PC-9 (cell line): ENCODE data around the gene TTLL9. TPM values are rescaled to one million over a fixed set of nuclear protein-coding genes. Genes with fewer than 3 reads are reported as not detected.

Experiments used
- BruUV-seq: library from RNA; stranded (reverse); fragments of 400-500 nt; replicated peaks from 2 replicates; lab custom pipeline; 2021; lab: Mats Ljungman, UMichigan
- CTCF ChIA-PET: fragments of 300-600 bp; sonication (Branson Sonifier 250); formaldehyde crosslinking; loops from one replicate; lab custom pipeline; 2022; ENCODE audit warnings: antibody characterized with exemption; lab: Charles Lee
- POLR2A ChIA-PET: fragments of 300-600 bp; sonication (Branson Sonifier 250); formaldehyde crosslinking; loops from one replicate; lab custom pipeline; 2022; ENCODE audit warnings: antibody characterized with exemption; ENCODE audit not compliant: unreplicated experiment; lab: Charles Lee
- DNase-seq, 2 experiments: peaks; one replicate each; pipeline versions ENCODE4 v3.0.0 to v3.0.0-alpha.2; 2015 to 2022; ENCODE audit warnings: mixed read lengths in 1 of 2
- H2AFZ ChIP-seq: fragments of 200-600 bp; sonication (generic); 2 replicates; pipeline ENCODE4 v1.8.1; 2017; ENCODE audit warnings: antibody characterized with exemption
- H3F3A ChIP-seq: fragments of 200-600 bp; sonication (generic); 2 replicates; pipeline ENCODE4 v1.8.1; 2017; ENCODE audit warnings: antibody characterized with exemption, mild to moderate bottlenecking, low read depth; ENCODE audit not compliant: insufficient read depth
- H3K27ac ChIP-seq: fragments of 200-600 bp; sonication (generic); 2 replicates; pipeline ENCODE4 v1.6.1; 2016; ENCODE audit warnings: mixed run types
- H3K27me3 ChIP-seq: fragments of 200-600 bp; sonication (generic); 2 replicates; pipeline ENCODE4 v1.6.1; 2016; ENCODE audit warnings: low read depth, mixed run types; ENCODE audit not compliant: insufficient read depth
- H3K36me3 ChIP-seq: fragments of 200-600 bp; sonication (generic); 2 replicates; pipeline ENCODE4 v1.6.1; 2016; ENCODE audit warnings: low read depth, mixed run types
- H3K4me1 ChIP-seq: fragments of 200-600 bp; sonication (generic); replicated peaks from 2 replicates; pipeline ENCODE4 v1.6.1; 2016; ENCODE audit warnings: mixed run types; ENCODE audit not compliant: insufficient read depth
- H3K4me2 ChIP-seq: fragments of 200-600 bp; sonication (generic); 2 replicates; pipeline ENCODE4 v1.6.1; 2017; ENCODE audit warnings: mixed run types
- H3K4me3 ChIP-seq: fragments of 200-600 bp; sonication (generic); 2 replicates; pipeline ENCODE4 v1.6.1; 2016; ENCODE audit warnings: mixed run types
- H3K79me2 ChIP-seq: fragments of 200-600 bp; sonication (generic); 2 replicates; pipeline ENCODE4 v1.6.1; 2017; ENCODE audit warnings: low read depth, mixed run types
- H3K9me2 ChIP-seq: fragments of 200-600 bp; sonication (generic); 2 replicates; pipeline ENCODE4 v1.8.1; 2017; ENCODE audit warnings: mild to moderate bottlenecking; ENCODE audit not compliant: insufficient read depth
- H3K9me3 ChIP-seq: fragments of 200-600 bp; sonication (generic); 2 replicates; pipeline ENCODE4 v1.8.1; 2016; ENCODE audit warnings: low read depth; ENCODE audit not compliant: insufficient read depth
- H4K20me1 ChIP-seq: fragments of 200-600 bp; sonication (generic); 2 replicates; pipeline ENCODE4 v1.8.1; 2017; ENCODE audit not compliant: insufficient read depth
- EZH2 ChIP-seq: fragments of 200-600 bp; sonication (generic); IDR thresholded peaks from 2 replicates; pipeline ENCODE4 v1.8.0; 2017; ENCODE audit warnings: antibody characterized with exemption, low read depth
- intact Hi-C: fragments of 100-400 bp; cut with micrococcal nuclease; formaldehyde crosslinking; loops from one replicate; pipeline ENCODE4 v1.10.0; 2022; ENCODE audit not compliant: unreplicated experiment
- total RNA-seq: library from RNA; stranded (reverse); gene quantifications from 2 replicates; pipeline ENCODE4 v1.2.3, GENCODE V29; 2021
- TF ChIP-seq, protein P1 (sequence below): fragments of 200-600 bp; sonication (generic); conservative IDR thresholded peaks from 2 replicates; pipeline ENCODE4 v1.6.1; 2017; ENCODE audit warnings: mixed run types, antibody characterized with exemption, mild to moderate bottlenecking, moderate library complexity

The TTLL9 gene
- total RNA-seq, 1 experiment from 2014 or later: 1.8 TPM

DNA sequence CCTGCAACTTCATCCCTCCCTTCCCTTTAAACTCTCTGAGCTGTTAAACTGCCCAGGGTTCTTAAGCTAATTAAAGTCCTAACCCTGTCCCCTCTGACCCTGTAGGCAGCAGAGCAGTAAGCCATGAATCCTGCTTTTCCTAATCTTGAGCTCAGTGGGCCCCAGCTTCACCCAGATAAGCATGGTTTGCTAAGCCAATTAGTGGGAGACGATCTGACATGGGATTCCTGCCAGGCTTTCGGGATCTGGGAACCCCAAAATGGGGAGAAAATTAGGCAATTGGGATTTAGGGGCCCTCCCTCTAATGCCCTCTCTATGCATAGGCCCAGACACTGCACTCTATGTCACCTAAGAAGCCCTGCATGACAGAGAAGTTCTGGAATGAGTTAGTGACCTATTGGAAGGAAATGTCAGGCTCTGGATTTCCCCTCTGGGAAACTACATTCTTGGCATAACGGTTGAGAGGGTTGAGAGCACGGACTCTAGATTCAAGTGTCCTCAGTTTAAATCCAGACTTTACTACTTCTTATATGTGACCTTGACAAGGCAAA lies 102.1 kb downstream of the TTLL9 start:
- no peaks in the 10 kb centered on the region for H3K79me2 ChIP-seq
- no peaks in the 10 kb centered on the region for H3K9me3 ChIP-seq
- no peak for DNase-seq
- no peak for TF ChIP-seq EZH2
- TF ChIP-seq, protein P1, sequence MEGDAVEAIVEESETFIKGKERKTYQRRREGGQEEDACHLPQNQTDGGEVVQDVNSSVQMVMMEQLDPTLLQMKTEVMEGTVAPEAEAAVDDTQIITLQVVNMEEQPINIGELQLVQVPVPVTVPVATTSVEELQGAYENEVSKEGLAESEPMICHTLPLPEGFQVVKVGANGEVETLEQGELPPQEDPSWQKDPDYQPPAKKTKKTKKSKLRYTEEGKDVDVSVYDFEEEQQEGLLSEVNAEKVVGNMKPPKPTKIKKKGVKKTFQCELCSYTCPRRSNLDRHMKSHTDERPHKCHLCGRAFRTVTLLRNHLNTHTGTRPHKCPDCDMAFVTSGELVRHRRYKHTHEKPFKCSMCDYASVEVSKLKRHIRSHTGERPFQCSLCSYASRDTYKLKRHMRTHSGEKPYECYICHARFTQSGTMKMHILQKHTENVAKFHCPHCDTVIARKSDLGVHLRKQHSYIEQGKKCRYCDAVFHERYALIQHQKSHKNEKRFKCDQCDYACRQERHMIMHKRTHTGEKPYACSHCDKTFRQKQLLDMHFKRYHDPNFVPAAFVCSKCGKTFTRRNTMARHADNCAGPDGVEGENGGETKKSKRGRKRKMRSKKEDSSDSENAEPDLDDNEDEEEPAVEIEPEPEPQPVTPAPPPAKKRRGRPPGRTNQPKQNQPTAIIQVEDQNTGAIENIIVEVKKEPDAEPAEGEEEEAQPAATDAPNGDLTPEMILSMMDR: no peak
- no peak overlapping the region for H3K4me2 ChIP-seq
- no peaks in the 10 kb centered on the region for H3K36me3 ChIP-seq
- no peaks in the 10 kb centered on the region for H3K4me1 ChIP-seq
- ChIA-PET CTCF (interaction anchor here (1.3 kb wide), 1 partner anchor 118 kb away, joined by 3 read pairs; no protein-coding TSS in a partner anchor), POLR2A (no interaction called here)
- H3F3A ChIP-seq: no peaks in the 10 kb centered on the region
- peaks cover 47% of the 10 kb centered on the region for H3K27me3 ChIP-seq
- H3K27ac ChIP-seq: no peak overlapping the region
- no TSS peak for BruUV-seq
- intact Hi-C loops: no loop called here
- H4K20me1 ChIP-seq: no peaks in the 10 kb centered on the region
- H2AFZ ChIP-seq: no peak overlapping the region
- H3K9me2 ChIP-seq: no peaks in the 10 kb centered on the region
- no peak overlapping the region for H3K4me3 ChIP-seq

DNA sequence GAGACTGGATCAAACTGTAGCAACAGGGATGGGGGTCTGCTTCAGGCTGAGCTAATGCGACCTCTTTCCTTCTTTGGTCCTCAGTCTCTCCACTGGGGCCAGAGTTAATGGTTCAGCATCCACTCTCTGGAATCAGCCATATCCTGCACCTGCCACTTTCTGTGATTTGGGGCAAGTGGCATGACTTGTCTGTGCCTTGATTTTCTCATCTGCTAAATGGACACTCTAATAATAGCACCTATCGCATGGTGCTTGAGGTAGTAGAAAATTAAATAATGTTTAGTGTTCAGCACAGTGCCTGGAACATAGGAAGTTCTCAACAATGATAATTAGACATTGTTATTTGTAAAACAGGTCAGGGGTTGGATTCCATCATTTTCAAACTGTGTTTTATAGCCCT lies 103.9 kb downstream of the TTLL9 start:
- intact Hi-C loops: no loop called here
- CTCF ChIA-PET: no interaction called here

DNA sequence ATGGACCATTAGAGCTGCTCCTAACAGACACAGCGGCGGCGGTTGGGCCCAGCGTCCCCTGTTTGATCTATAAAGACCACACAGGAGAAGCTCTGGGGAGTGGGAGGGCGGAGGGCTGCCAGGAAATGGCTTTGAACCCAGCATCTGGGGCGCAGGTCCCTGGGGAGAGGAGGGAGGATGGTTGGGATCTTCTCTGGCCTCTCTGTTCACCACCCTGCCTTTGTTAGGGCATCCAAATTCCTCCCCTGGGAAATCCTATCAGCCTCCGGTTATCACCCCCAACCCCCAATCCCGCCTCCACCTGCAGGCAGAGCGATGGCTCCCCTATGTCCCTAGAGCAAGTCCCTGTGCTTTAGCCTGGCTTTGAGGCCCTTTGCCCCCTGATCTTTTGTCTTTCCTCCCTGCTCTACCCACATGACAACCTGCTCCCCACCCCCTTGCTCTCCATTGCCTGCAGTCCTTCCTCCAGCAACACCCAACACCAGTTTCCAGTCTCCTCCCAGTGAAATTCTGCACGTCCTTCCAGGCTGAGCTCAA lies 104.6 kb downstream of the TTLL9 start:
- H4K20me1 ChIP-seq: no peaks in the 10 kb centered on the region
- no peaks in the 10 kb centered on the region for H3K36me3 ChIP-seq
- H3K27me3 ChIP-seq: peaks cover 43% of the 10 kb centered on the region
- H3K79me2 ChIP-seq: no peaks in the 10 kb centered on the region
- intact Hi-C loops: no loop called here
- no peak overlapping the region for H3K27ac ChIP-seq
- ChIA-PET POLR2A (no interaction called here), CTCF (no interaction called here)
- BruUV-seq: no TSS peak
- H3K4me1 ChIP-seq: no peaks in the 10 kb centered on the region
- no peaks in the 10 kb centered on the region for H3K9me3 ChIP-seq
- TF ChIP-seq, protein P1: no peak
- no peak for TF ChIP-seq EZH2
- H2AFZ ChIP-seq: no peak overlapping the region
- H3K9me2 ChIP-seq: no peaks in the 10 kb centered on the region
- H3K4me3 ChIP-seq: no peak overlapping the region
- DNase-seq: no peak
- H3F3A ChIP-seq: no peaks in the 10 kb centered on the region
- no peak overlapping the region for H3K4me2 ChIP-seq

More for the DNA sequence above, 103.9 kb downstream of the TTLL9 start:
- POLR2A ChIA-PET: no interaction called here
- Histone ChIP-seq H3K27me3 (peaks cover 49% of the 10 kb centered on the region), H3K36me3 (no peaks in the 10 kb centered on the region), H2AFZ (no peak overlapping the region), H3F3A (no peaks in the 10 kb centered on the region), H3K79me2 (no peaks in the 10 kb centered on the region), H4K20me1 (no peaks in the 10 kb centered on the region), H3K4me3 (no peak overlapping the region), H3K4me2 (no peak overlapping the region), H3K9me2 (no peaks in the 10 kb centered on the region), H3K4me1 (no peaks in the 10 kb centered on the region), H3K27ac (no peak overlapping the region), H3K9me3 (no peaks in the 10 kb centered on the region)
- no peak for DNase-seq
- BruUV-seq: no TSS peak
- TF ChIP-seq, protein P1: no peak
- no peak for TF ChIP-seq EZH2
